Activated CD4-positive, alpha-beta memory T cell treated with anti-CD3 and anti-CD28 coated beads for 36 hours (primary cell): Measurements from ENCODE around the gene NCK2. TPM values are rescaled to one million over a fixed set of nuclear protein-coding genes. Genes with fewer than 3 reads are reported as not detected.
"Not testable (repeated sequence)": the region's sequence is repeated elsewhere in the genome, so short reads cannot be mapped to it uniquely, and the experiment has no call there.

Experiments
- CTCF ChIA-PET: fragments of 350-600 bp; sonication (Branson Sonifier 250); formaldehyde crosslinking; loops from one replicate; lab custom pipeline; 2021; ENCODE audit warnings: antibody characterized with exemption, inconsistent platforms; lab: Charles Lee
- POLR2A ChIA-PET: fragments of 350-600 bp; sonication (Branson Sonifier 250); formaldehyde crosslinking; loops from one replicate; lab custom pipeline; 2021; ENCODE audit warnings: antibody characterized with exemption; lab: Charles Lee
- DNase-seq: peaks from one replicate; pipeline ENCODE4 v3.0.0-alpha.2; 2020
- H3K27ac Mint-ChIP-seq: one replicate; pipeline ENCODE4 v1.8.0; 2021; ENCODE audit warnings: mixed read lengths
- H3K27me3 Mint-ChIP-seq: one replicate; pipeline ENCODE4 v1.8.0; 2021; ENCODE audit warnings: mixed read lengths
- H3K36me3 Mint-ChIP-seq: one replicate; pipeline ENCODE4 v1.8.0; 2021; ENCODE audit warnings: mixed read lengths
- H3K4me1 Mint-ChIP-seq: one replicate; pipeline ENCODE4 v1.8.0; 2021; ENCODE audit warnings: low read depth, mixed read lengths
- H3K4me3 Mint-ChIP-seq: one replicate; pipeline ENCODE4 v1.8.0; 2021; ENCODE audit warnings: mild to moderate bottlenecking, mixed read lengths
- H3K9me3 Mint-ChIP-seq: one replicate; pipeline ENCODE4 v1.8.0; 2021; ENCODE audit warnings: mixed read lengths
- intact Hi-C: fragments of 100-400 bp; cut with micrococcal nuclease; formaldehyde crosslinking; loops from one replicate; pipeline ENCODE4 v1.15.1; 2023
- total RNA-seq, 2 experiments: library from RNA; stranded (reverse); gene quantifications; one replicate each; pipeline ENCODE4 v1.2.3, GENCODE V29; 2021

NCK2 gene
- total RNA-seq, 2 experiments from 2014 or later: 81.8 to 85.8 TPM

DNA sequence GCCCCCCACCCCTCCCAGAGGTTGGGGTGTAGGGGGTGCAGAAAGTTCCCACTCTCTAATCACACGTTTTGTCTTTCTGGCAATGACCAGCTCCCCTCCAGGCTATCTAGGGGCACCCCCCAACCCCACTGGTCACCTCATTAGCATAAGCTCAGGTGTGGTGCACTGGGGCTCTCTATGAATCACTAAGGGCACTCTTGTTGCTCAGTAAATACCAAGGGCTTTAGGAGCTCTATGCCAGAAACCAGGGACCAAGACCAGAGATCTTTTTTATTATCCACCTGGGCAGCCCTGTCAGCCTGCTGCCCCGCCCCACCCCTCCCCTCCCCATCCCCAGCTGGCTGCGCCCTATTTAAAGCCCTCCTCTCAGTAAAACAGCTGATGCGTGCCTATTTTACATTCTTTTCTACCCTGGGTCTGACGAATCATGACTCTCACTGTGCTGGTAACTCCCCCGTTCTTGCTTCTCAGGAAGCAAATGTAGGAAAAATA, 24.3 kb downstream of the NCK2 start:
- Mint-ChIP-seq H3K4me3 (no peak overlapping the region), H3K4me1 (peaks cover 91% of the 10 kb centered on the region), H3K36me3 (peaks cover 46% of the 10 kb centered on the region), H3K9me3 (no peaks in the 10 kb centered on the region), H3K27me3 (no peaks in the 10 kb centered on the region), H3K27ac (peak overlapping the region; percentile 90)
- intact Hi-C loops: no loop called here
- DNase-seq: peak; percentile 42
- ChIA-PET POLR2A (interaction anchor here (0.7 to 1.9 kb wide), 9 partner anchors 11 to 40 kb away, joined by 3 to 12 read pairs (median 4); partner anchors contain the start of gene NCK2), CTCF (interaction anchor here (0.9 to 2.0 kb wide), 9 partner anchors 9 to 192 kb away, joined by 3 to 6 read pairs (median 4); no protein-coding TSS in a partner anchor)

DNA sequence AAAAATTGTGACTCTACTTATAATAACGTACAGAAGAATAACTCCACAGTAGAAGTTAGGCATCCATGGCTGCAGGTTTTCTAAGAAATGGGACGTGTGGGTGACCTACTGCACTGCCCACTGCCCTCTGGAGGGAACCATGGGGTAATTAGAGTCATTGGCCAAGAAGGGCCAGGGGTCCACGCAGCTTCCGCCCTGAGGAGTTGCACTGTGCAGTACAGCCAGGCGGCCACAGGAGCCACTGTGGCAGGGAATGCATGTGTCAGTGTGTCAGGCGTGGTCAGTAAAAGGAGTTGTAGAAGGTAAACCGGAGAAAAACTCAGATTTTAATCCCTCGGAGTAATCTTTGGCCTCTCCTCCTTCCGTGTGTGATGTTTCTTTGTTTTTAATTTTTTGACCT, 24.8 kb downstream of the NCK2 start:
- ChIA-PET CTCF (interaction anchor here (0.9 to 2.0 kb wide), 7 partner anchors 9 to 193 kb away, joined by 3 to 6 read pairs (median 4); no protein-coding TSS in a partner anchor), POLR2A (interaction anchor here (0.7 to 1.9 kb wide), 7 partner anchors 12 to 39 kb away, joined by 3 to 12 read pairs (median 4); partner anchors contain the start of gene NCK2)
- Mint-ChIP-seq H3K9me3 (no peaks in the 10 kb centered on the region), H3K27me3 (no peaks in the 10 kb centered on the region), H3K36me3 (peaks cover 46% of the 10 kb centered on the region), H3K4me1 (peaks cover 91% of the 10 kb centered on the region), H3K27ac (peak overlapping the region; percentile 90), H3K4me3 (no peak overlapping the region)
- intact Hi-C loops: no loop called here
- peak; percentile 39 for DNase-seq

- H3K27ac Mint-ChIP-seq: peak overlapping the region; percentile 90
- no peaks in the 10 kb centered on the region for H3K27me3 Mint-ChIP-seq
- intact Hi-C loops: no loop called here
- H3K4me1 Mint-ChIP-seq: peaks cover 91% of the 10 kb centered on the region
- POLR2A ChIA-PET: interaction anchor here (1.2 kb wide), 1 partner anchor 19 kb away, joined by 3 read pairs; no protein-coding TSS in a partner anchor
- no peak for DNase-seq
- H3K9me3 Mint-ChIP-seq: no peaks in the 10 kb centered on the region
- peak overlapping the region; percentile 26 for H3K4me3 Mint-ChIP-seq
- H3K36me3 Mint-ChIP-seq: peaks cover 44% of the 10 kb centered on the region
- CTCF ChIA-PET: no interaction called here
These were observed 25.4 kb downstream of the NCK2 start for GRCh38 chr2:105770149-105770548.

GRCh38 chr2:105771291-105771690, 26.6 kb downstream of the NCK2 start:
- ChIA-PET CTCF (interaction anchor here (0.6 to 1.2 kb wide), 4 partner anchors 8 to 240 kb away, joined by 3 to 4 read pairs (median 4); no protein-coding TSS in a partner anchor), POLR2A (interaction anchor here (0.8 to 1.9 kb wide), 4 partner anchors 10 to 25 kb away, joined by 3 to 6 read pairs (median 3); no protein-coding TSS in a partner anchor)
- Mint-ChIP-seq H3K4me1 (peaks cover 91% of the 10 kb centered on the region), H3K27ac (peak overlapping the region; percentile 88), H3K36me3 (peaks cover 44% of the 10 kb centered on the region)
- H3K27me3 Mint-ChIP-seq, DNase-seq, H3K4me3 Mint-ChIP-seq, intact Hi-C loops, H3K9me3 Mint-ChIP-seq: not testable (repeated sequence)

- Mint-ChIP-seq H3K9me3 (no peaks in the 10 kb centered on the region), H3K4me3 (no peak overlapping the region), H3K4me1 (peaks cover 91% of the 10 kb centered on the region), H3K27me3 (no peaks in the 10 kb centered on the region), H3K36me3 (peaks cover 40% of the 10 kb centered on the region), H3K27ac (peak overlapping the region; percentile 88)
- DNase-seq: no peak
- CTCF ChIA-PET: interaction anchor here (0.6 to 1.2 kb wide), 3 partner anchors 11 to 240 kb away, joined by 3 to 4 read pairs (median 4); no protein-coding TSS in a partner anchor
- intact Hi-C loops: no loop called here
- POLR2A ChIA-PET: interaction anchor here (0.8 to 1.9 kb wide), 5 partner anchors 10 to 121 kb away, joined by 3 to 6 read pairs (median 3); no protein-coding TSS in a partner anchor
These were observed 27.1 kb downstream of the NCK2 start for GRCh38 chr2:105771836-105772235.

DNA sequence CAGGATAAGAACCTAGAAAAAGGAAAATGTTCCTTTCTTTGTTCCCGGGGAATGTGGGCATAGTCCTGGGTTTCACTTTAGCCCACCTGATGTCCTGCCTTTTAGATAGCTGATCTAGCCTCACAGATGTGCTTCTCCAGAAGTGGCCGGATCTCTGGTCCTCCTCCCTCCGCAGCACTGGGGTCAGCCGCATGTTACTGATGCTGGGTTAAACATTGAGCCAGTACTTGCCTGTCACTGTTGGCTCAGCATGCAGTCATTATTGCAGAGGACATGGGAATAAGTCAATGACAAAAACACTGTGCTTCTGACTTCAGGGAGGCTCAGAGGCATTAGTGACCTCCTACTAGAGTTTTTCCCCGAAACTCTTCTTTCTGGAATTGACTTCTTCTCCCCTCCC, 27.6 kb downstream of the NCK2 start:
- CTCF ChIA-PET: interaction anchor here (0.6 to 1.2 kb wide), 3 partner anchors 11 to 161 kb away, joined by 3 to 4 read pairs (median 4); no protein-coding TSS in a partner anchor
- H3K36me3 Mint-ChIP-seq: peaks cover 35% of the 10 kb centered on the region
- POLR2A ChIA-PET: interaction anchor here (1.0 to 1.9 kb wide), 2 partner anchors 11 to 122 kb away, joined by 3 to 6 read pairs; no protein-coding TSS in a partner anchor

GRCh38 chr2:105773568-105773967, 28.9 kb downstream of the NCK2 start:
- H3K4me3 Mint-ChIP-seq: no peak overlapping the region

More for the DNA sequence above, 27.6 kb downstream of the NCK2 start:
- Mint-ChIP-seq H3K27me3 (no peaks in the 10 kb centered on the region), H3K27ac (peak overlapping the region; percentile 88), H3K4me3 (no peak overlapping the region), H3K4me1 (peaks cover 91% of the 10 kb centered on the region), H3K9me3 (no peaks in the 10 kb centered on the region)
- intact Hi-C loops: no loop called here
- no peak for DNase-seq

DNA sequence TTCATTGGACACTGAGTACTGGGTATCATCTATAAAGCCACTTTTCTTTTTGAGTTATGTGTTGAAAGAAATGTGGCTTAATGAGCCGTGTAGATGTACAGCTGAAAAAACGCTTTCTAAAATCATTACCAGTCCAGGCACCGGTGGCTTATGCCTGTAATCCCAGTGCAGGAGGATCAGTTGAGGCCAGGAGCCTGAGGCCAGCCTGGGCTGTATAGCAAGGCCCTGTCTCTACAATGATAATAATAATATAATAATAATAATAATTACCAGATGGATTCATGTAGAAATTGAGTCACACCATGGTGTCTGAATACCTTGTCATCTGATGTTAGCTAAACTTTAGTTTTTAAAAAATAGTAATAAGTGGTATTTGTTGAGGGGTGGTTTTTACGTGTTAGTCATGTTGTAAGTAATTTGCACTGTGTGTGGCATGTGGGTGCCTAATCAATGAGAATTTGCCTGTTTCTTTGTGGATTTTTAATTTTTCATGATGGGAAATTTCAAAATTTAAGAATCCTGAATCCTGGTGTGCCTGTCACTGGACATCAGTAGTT, 30.1 kb downstream of the NCK2 start:
- H3K36me3 Mint-ChIP-seq: peaks cover 23% of the 10 kb centered on the region
- ChIA-PET POLR2A (interaction anchor here (0.6 to 3.0 kb wide), 2 partner anchors 12 to 28 kb away, joined by 3 to 15 read pairs; no protein-coding TSS in a partner anchor), CTCF (interaction anchor here (0.6 to 1.3 kb wide), 4 partner anchors 12 to 99 kb away, joined by 3 to 4 read pairs (median 3); no protein-coding TSS in a partner anchor)
- peaks cover 87% of the 10 kb centered on the region for H3K4me1 Mint-ChIP-seq
- DNase-seq: no peak
- no peaks in the 10 kb centered on the region for H3K27me3 Mint-ChIP-seq
- intact Hi-C loops: no loop called here
- no peaks in the 10 kb centered on the region for H3K9me3 Mint-ChIP-seq
- no peak overlapping the region for H3K4me3 Mint-ChIP-seq
- peak overlapping the region; percentile 88 for H3K27ac Mint-ChIP-seq

More at GRCh38 chr2:105773568-105773967, 28.9 kb downstream of the NCK2 start:
- DNase-seq: no peak
- ChIA-PET CTCF (interaction anchor here (1.2 kb wide), 1 partner anchor 18 kb away, joined by 3 read pairs; no protein-coding TSS in a partner anchor), POLR2A (interaction anchor here (3.0 kb wide), 1 partner anchor 26 kb away, joined by 15 read pairs; no protein-coding TSS in a partner anchor)
- no peaks in the 10 kb centered on the region for H3K27me3 Mint-ChIP-seq
- H3K36me3 Mint-ChIP-seq: peaks cover 25% of the 10 kb centered on the region
- H3K27ac Mint-ChIP-seq: peak overlapping the region; percentile 88
- H3K9me3 Mint-ChIP-seq: no peaks in the 10 kb centered on the region
- intact Hi-C loops: no loop called here
- H3K4me1 Mint-ChIP-seq: peaks cover 91% of the 10 kb centered on the region

GRCh38 chr2:105775809-105776559, 31.3 kb downstream of the NCK2 start:
- Mint-ChIP-seq H3K27me3 (no peaks in the 10 kb centered on the region), H3K36me3 (peaks cover 23% of the 10 kb centered on the region), H3K4me1 (peaks cover 90% of the 10 kb centered on the region), H3K4me3 (peak overlapping the region; percentile 24), H3K9me3 (no peaks in the 10 kb centered on the region), H3K27ac (peak overlapping the region; percentile 77)
- ChIA-PET POLR2A (interaction anchor here (0.9 to 3.0 kb wide), 4 partner anchors 10 to 29 kb away, joined by 3 to 15 read pairs (median 5); no protein-coding TSS in a partner anchor), CTCF (interaction anchor here (0.8 to 1.3 kb wide), 5 partner anchors 11 to 98 kb away, joined by 3 to 4 read pairs (median 3); no protein-coding TSS in a partner anchor)
- intact Hi-C loops: loop anchor here (2.0 kb wide), 1 partner anchor 27 kb away; no protein-coding TSS in a partner anchor
- peak; percentile 56 for DNase-seq

- Mint-ChIP-seq H3K4me1 (peaks cover 94% of the 10 kb centered on the region), H3K27ac (peak overlapping the region; percentile 77), H3K36me3 (peaks cover 23% of the 10 kb centered on the region), H3K4me3 (peak overlapping the region; percentile 31), H3K27me3 (no peaks in the 10 kb centered on the region), H3K9me3 (no peaks in the 10 kb centered on the region)
- POLR2A ChIA-PET: interaction anchor here (0.9 to 3.6 kb wide), 5 partner anchors 10 to 33 kb away, joined by 3 to 23 read pairs (median 6); no protein-coding TSS in a partner anchor
- CTCF ChIA-PET: interaction anchor here (1.1 to 1.5 kb wide), 2 partner anchors 14 to 21 kb away, joined by 3 to 4 read pairs; no protein-coding TSS in a partner anchor
- intact Hi-C loops: loop anchor here (2.0 kb wide), 1 partner anchor 26 kb away; no protein-coding TSS in a partner anchor
- DNase-seq: no peak
These were observed 31.8 kb downstream of the NCK2 start for GRCh38 chr2:105776560-105776928.
